ENCODE data around the gene CDH3. TPM values are rescaled to one million over a fixed set of nuclear protein-coding genes. Genes with fewer than 3 reads are reported as not detected.

CDH3 gene
- total and polyA plus RNA-seq, 3 donors from 2014 or later: 3.0 to 8.2 (median 5.4) TPM

- H3K4me1 ChIP-seq: no peaks in the 10 kb centered on the region
- H3K9me3 ChIP-seq: no peaks in the 10 kb centered on the region
- intact Hi-C loops (cut with DNase I; ENCODE audit: low total_unique reads): no loop called here
- H3K4me3 ChIP-seq: no peak overlapping the region
- no peak for DNase-seq
- no peaks in the 10 kb centered on the region for H3K27me3 ChIP-seq
- H3K36me3 ChIP-seq (ENCODE audit: low read depth, missing control alignments): no peaks in the 10 kb centered on the region
- H3K27ac ChIP-seq: no peak overlapping the region
- TF ChIP-seq CTCF (IDR thresholded peaks at IDR 0.05) (no peak), POLR2A (IDR thresholded peaks at IDR 0.05) (no peak)
- WGBS, 2 donors: 76 to 77% methylated on average over 6 of the region's 6 CpGs
Observed at GRCh38 chr16:68655806-68656205, 10.7 kb downstream of the CDH3 start.

GRCh38 chr16:68656751-68657150 is 11.6 kb downstream of the CDH3 start:
- Histone ChIP-seq H3K27me3 (no peaks in the 10 kb centered on the region), H3K27ac (no peak overlapping the region), H3K36me3 (ENCODE audit: low read depth, missing control alignments) (no peaks in the 10 kb centered on the region), H3K4me1 (no peaks in the 10 kb centered on the region), H3K4me3 (no peak overlapping the region), H3K9me3 (no peaks in the 10 kb centered on the region)
- WGBS, 2 donors: 50 to 53% methylated on average over 1 to 2 of the region's 2 CpGs
- no peak for DNase-seq
- intact Hi-C loops (cut with DNase I; ENCODE audit: low total_unique reads): no loop called here
- TF ChIP-seq CTCF (IDR thresholded peaks at IDR 0.05): no peak
- TF ChIP-seq POLR2A (IDR thresholded peaks at IDR 0.05): no peak

- no peak overlapping the region for H3K4me3 ChIP-seq
- H3K27ac ChIP-seq: no peak overlapping the region
- 70 to 76% methylated on average over 11 to 13 of the region's 13 CpGs for WGBS, 2 donors
- DNase-seq: no peak
- H3K4me1 ChIP-seq: no peaks in the 10 kb centered on the region
- TF ChIP-seq CTCF (IDR thresholded peaks at IDR 0.05) (no peak), POLR2A (IDR thresholded peaks at IDR 0.05) (no peak)
- intact Hi-C loops (cut with DNase I; ENCODE audit: low total_unique reads): no loop called here
- H3K36me3 ChIP-seq (ENCODE audit: low read depth, missing control alignments): no peaks in the 10 kb centered on the region
- no peaks in the 10 kb centered on the region for H3K9me3 ChIP-seq
- H3K27me3 ChIP-seq: no peaks in the 10 kb centered on the region
Observed at GRCh38 chr16:68658341-68658973, 13.3 kb downstream of the CDH3 start.

GRCh38 chr16:68658974-68659360 is 13.9 kb downstream of the CDH3 start:
- 82 to 83% methylated on average over 1 of the region's 1 CpG for WGBS, 2 donors
- Histone ChIP-seq H3K9me3 (no peaks in the 10 kb centered on the region), H3K36me3 (ENCODE audit: low read depth, missing control alignments) (no peaks in the 10 kb centered on the region), H3K27me3 (no peaks in the 10 kb centered on the region), H3K4me1 (no peaks in the 10 kb centered on the region), H3K27ac (no peak overlapping the region), H3K4me3 (no peak overlapping the region)
- TF ChIP-seq POLR2A (IDR thresholded peaks at IDR 0.05) (no peak), CTCF (IDR thresholded peaks at IDR 0.05) (no peak)
- DNase-seq: no peak
- intact Hi-C loops (cut with DNase I; ENCODE audit: low total_unique reads): no loop called here
